ENCODE results near the gene TBCA.

DNA sequence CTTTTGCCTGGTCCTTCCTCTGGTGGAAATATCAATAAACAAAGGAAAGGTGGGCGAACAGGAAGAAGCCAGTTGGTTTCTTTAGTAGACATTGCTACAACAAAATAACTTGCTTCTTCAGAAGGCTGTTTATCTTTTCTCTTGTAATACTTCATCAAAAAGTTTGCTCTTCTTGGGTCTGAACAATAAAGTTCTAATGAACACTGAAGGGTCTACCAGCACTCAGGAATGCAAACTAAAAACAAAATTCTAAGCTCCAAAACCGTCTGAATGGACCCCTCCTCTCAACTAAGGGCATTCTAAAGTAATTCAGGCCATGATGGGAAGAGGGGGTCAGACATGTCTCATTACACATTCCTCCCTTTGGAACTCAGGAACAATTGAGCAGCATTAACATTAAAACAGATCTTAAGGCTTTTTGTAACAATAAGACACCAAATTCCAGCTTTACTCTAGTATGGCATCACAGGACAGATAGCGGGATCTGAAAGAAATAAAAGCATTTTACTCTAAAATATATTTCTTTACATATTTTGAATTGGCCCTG, 2.3 kb downstream of the TBCA start:
- TF ChIP-seq, protein P1, sequence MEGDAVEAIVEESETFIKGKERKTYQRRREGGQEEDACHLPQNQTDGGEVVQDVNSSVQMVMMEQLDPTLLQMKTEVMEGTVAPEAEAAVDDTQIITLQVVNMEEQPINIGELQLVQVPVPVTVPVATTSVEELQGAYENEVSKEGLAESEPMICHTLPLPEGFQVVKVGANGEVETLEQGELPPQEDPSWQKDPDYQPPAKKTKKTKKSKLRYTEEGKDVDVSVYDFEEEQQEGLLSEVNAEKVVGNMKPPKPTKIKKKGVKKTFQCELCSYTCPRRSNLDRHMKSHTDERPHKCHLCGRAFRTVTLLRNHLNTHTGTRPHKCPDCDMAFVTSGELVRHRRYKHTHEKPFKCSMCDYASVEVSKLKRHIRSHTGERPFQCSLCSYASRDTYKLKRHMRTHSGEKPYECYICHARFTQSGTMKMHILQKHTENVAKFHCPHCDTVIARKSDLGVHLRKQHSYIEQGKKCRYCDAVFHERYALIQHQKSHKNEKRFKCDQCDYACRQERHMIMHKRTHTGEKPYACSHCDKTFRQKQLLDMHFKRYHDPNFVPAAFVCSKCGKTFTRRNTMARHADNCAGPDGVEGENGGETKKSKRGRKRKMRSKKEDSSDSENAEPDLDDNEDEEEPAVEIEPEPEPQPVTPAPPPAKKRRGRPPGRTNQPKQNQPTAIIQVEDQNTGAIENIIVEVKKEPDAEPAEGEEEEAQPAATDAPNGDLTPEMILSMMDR (IDR thresholded peaks at IDR 0.05) = no peak
- no peak for TF ChIP-seq POLR2A (IDR thresholded peaks at IDR 0.05)
